ENCODE measurements around the gene C19orf67. TPM values are rescaled to one million over a fixed set of nuclear protein-coding genes. Genes with fewer than 3 reads are reported as not detected.

Gene C19orf67
- total RNA-seq, 4 donors from 2014 or later: not detected

DNA sequence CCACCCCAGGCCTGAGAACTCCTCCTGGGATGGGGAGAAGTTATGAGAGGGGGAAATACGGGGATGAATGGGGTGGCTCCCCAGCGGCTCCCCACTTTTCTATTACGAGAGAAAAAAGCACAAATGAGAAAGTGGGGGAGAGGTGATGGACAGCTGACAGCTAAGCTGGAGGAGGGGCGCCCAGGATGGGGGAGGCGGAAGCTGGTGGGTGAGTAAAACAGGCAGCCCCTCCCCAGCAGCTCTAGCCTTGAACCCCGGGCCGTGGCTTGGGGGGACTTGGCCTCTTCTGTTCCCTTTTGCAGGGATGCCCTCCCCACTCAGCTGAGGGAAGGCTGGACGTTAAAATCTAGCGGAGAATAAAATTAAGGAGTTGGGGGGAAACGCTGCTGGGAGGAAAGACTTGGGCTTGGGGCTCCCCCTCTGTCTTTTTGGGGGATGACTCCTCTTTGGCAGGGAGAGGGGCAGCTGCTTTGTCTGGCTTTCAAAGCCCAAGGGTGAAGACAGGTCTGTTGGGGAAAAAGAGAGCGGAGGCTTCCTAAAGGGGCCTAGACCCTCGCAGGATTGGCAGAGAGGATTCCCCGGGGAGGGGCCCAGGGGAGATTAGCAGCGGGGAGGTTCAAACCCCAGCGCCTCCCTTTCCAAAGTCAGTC lies 6.4 kb upstream of the C19orf67 start:
- no peak for DNase-seq (ENCODE audit: low spot score)
- TF ChIP-seq, protein P1, sequence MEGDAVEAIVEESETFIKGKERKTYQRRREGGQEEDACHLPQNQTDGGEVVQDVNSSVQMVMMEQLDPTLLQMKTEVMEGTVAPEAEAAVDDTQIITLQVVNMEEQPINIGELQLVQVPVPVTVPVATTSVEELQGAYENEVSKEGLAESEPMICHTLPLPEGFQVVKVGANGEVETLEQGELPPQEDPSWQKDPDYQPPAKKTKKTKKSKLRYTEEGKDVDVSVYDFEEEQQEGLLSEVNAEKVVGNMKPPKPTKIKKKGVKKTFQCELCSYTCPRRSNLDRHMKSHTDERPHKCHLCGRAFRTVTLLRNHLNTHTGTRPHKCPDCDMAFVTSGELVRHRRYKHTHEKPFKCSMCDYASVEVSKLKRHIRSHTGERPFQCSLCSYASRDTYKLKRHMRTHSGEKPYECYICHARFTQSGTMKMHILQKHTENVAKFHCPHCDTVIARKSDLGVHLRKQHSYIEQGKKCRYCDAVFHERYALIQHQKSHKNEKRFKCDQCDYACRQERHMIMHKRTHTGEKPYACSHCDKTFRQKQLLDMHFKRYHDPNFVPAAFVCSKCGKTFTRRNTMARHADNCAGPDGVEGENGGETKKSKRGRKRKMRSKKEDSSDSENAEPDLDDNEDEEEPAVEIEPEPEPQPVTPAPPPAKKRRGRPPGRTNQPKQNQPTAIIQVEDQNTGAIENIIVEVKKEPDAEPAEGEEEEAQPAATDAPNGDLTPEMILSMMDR (IDR thresholded peaks at IDR 0.05): no peak
- no peak for ATAC-seq (ENCODE audit: low FRiP score)

GRCh38 chr19:14091081-14091812 lies 5.7 kb upstream of the C19orf67 start:
- no peak for DNase-seq (ENCODE audit: low spot score)
- peak; percentile 79 for ATAC-seq (ENCODE audit: low FRiP score)
- TF ChIP-seq, protein P1 (IDR thresholded peaks at IDR 0.05): no peak

DNA sequence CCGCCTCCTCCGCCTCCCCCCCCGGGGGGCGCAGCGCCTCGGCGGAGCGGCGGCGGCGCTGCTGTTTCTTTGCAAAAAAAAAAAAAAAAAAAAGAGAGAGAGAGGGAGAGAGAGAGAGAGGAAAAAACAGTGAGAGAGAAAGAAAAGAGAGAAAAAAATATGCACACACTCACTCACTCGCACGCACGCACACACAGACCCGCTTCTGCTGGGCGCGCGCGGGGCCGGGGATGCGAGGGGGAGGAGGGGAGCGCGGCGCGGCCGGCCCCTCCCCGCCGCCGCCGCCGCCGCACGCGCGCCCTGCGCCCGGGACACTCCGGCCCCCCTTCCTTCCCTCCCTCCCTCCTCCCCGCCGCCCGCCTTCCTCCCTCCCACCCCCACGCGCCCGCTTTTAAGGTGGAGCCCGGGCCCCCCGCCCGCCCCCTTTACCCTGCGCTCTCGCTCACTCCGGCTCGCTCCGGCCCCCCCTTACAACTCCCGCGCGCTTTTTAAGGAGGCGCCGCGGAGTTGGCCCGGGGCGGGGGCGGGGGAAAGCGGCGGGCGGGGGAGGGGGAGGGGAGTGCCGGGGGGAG lies 5.0 kb upstream of the C19orf67 start, which contains the start of gene SAMD1:
TSS of gene SAMD1 (minus strand) at position 243 of the 572 bp plus-strand sequence.
- peak; percentile 47 for DNase-seq (ENCODE audit: low spot score)
- peak; percentile 80 for ATAC-seq (ENCODE audit: low FRiP score)
- TF ChIP-seq, protein P1 (IDR thresholded peaks at IDR 0.05): no peak

DNA sequence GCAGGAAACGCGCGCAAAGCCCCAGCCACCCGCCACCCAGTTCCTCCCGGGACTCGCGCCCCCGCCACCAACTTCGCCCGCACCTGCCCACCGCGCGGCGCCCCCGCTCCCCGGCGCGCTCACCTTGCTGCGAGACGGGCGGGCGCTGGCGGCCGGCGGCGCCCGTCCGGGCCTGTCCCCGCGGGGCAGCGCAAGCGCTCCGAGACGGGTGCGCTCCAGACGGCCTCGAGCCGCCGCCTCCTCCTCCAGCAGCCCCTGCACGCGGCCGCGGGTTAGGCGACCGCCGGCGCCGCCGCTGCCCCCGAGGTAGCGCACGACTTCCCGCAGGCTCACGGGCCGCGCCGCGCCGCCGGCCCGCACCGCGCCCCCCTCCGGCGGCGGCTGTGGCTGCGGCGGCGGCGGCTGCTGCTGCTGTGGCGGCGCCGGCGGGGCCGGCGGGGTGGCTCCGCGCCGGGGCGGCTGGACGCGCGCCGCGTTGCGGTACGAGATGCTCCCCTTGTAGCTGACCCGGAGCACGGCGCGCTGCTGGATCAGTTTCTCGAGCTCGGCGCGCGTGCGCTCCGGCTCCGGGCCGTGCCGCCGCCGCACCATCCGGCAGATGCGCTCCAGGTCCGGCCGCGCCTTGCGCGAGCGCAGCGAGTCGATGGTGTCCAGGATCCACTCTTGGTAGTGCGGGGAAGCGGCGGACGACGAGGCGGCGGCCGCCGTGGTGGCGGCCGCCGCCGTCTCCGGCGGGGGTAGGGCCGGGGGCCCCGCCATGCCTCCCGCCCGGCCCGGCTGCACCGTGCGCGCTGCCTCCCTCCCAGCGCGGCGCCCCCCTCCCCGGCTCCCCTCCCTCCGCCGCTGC lies 4.3 kb upstream of the C19orf67 start:
- ATAC-seq (ENCODE audit: low FRiP score): peak; percentile 4

DNA sequence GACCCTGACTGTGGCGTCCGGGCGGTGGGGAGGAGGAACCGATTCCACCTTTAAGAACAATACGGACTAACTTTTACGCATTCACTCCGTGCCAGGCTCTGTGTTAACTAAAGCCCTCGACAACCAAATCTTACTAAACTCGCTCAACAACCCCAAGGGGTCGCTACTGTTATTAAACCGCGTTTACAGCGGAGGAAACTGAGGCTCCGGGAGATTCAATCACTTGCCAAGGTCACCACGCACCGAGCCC lies 3.8 kb upstream of the C19orf67 start:
- TF ChIP-seq, protein P1 (IDR thresholded peaks at IDR 0.05): no peak
- ATAC-seq (ENCODE audit: low FRiP score): no peak
- DNase-seq (ENCODE audit: low spot score): no peak

More for the DNA sequence above, 4.3 kb upstream of the C19orf67 start:
- TF ChIP-seq, protein P1 (IDR thresholded peaks at IDR 0.05): no peak
- DNase-seq (ENCODE audit: low spot score): no peak

DNA sequence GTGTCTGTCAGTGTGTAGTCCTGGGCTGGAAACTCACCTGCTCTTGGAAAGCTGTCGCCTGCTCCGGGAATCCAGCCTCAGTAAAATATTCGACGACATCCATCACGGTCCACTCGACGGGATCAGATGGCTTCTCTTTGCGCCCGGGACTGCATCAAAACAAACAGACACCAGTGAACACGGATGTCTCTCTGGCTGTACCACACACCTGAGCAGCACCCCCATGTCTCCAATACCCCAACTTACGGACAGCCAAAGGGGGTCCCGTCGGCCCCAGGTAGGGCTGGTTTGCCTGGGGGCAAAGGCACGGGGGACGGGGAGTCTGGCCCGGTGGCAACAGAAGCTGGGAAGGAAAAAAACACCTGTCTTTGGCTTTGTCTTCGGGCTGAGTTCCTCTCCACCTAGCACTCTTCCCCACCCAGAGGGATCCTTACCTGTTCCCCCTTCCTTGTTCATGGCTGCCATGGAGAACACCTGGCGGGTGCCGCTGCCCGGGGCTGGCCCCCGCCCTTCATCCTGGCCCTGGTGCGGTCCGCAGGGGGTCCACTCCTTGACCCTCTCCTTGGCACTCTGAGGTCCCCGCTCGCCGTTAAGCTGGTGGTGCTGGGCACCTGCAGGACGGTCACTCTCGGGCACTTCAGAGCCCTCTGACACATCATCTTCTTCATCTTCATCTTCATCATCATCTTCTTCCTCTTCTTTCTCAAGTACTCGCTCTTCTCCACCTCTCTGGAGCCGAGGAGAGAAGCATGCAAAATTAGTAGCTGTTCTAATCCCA lies 3.2 kb upstream of the C19orf67 start:
- no peak for DNase-seq (ENCODE audit: low spot score)
- no peak for ATAC-seq (ENCODE audit: low FRiP score)

More for the DNA sequence above, 3.2 kb upstream of the C19orf67 start:
- TF ChIP-seq, protein P1 (IDR thresholded peaks at IDR 0.05): no peak

Data from omental fat pad (tissue), 4 donors.